B cell (primary cell): Measurements from ENCODE around the gene C14orf39. TPM values are rescaled to one million over a fixed set of nuclear protein-coding genes. Genes with fewer than 3 reads are reported as not detected.
"Not testable (repeated sequence)": the region's sequence is repeated elsewhere in the genome, so short reads cannot be mapped to it uniquely, and the experiment has no call there.

Experiments
- ATAC-seq: fragments of 200-7000 bp; cut with Tn5 transposase; one replicate; pipeline ENCODE4 v1.10.0; 2021; ENCODE audit warnings: low read depth, mild to moderate bottlenecking, moderate number of reproducible peaks, moderate library complexity
- CTCF ChIA-PET: fragments of 350-600 bp; sonication (Branson Sonifier 250); formaldehyde crosslinking; loops from one replicate; lab custom pipeline; 2021; ENCODE audit warnings: antibody characterized with exemption, inconsistent platforms; lab: Charles Lee
- POLR2A ChIA-PET: fragments of 350-600 bp; sonication (Branson Sonifier 250); formaldehyde crosslinking; loops from one replicate; lab custom pipeline; 2021; ENCODE audit warnings: antibody characterized with exemption; lab: Charles Lee
- DNase-seq: peaks from one replicate; pipeline ENCODE4 v3.0.0; 2013
- H2AFZ ChIP-seq: 2 replicates; pipeline ENCODE4 v1.6.1; 2012; ENCODE audit warnings: mild to moderate bottlenecking, low read depth, low read length; ENCODE audit not compliant: insufficient read depth, poor library complexity, severe bottlenecking
- H3K27ac ChIP-seq, 2 donors: 1 replicate in 1 of 2; 2 replicates in 1 of 2; pipeline ENCODE4 v1.5.1; 2012 to 2013; ENCODE audit warnings: low read length in 2 of 2, mild to moderate bottlenecking in 2 of 2, moderate library complexity in 1 of 2
- H3K27me3 ChIP-seq, 4 experiments: fragments of 200-600 bp in 1 of 4; sonication (generic) in 1 of 4; replicated peaks in 1 of 4; 1 replicate in 2 of 4; 2 replicates in 2 of 4; pipeline versions ENCODE4 v1.6.1 to v1.7.0; 2013 to 2016; ENCODE audit warnings: low read length in 3 of 4, mild to moderate bottlenecking in 2 of 4, mixed read lengths in 1 of 4, moderate library complexity in 1 of 4; ENCODE audit not compliant: insufficient read depth in 4 of 4, control insufficient read depth in 3 of 4; ENCODE audit errors: control extremely low read depth in 1 of 4
- H3K36me3 ChIP-seq, 2 experiments: replicated peaks in 1 of 2; 1 replicate in 1 of 2; 2 replicates in 1 of 2; pipeline versions ENCODE4 v1.6.1 to v1.7.1; 2013; ENCODE audit warnings: low read length in 1 of 2; ENCODE audit not compliant: insufficient read depth in 2 of 2, control insufficient read depth in 1 of 2; ENCODE audit errors: control extremely low read depth in 1 of 2, extremely low read depth in 1 of 2
- H3K4me1 ChIP-seq, 2 donors: fragments of 200-600 bp in 1 of 2; sonication (generic) in 1 of 2; 1 replicate in 1 of 2; 2 replicates in 1 of 2; pipeline versions ENCODE4 v1.5.1 to v1.6.1; 2013 to 2017; ENCODE audit warnings: low read length in 2 of 2; ENCODE audit not compliant: control insufficient read depth in 2 of 2, insufficient read depth in 2 of 2
- H3K4me2 ChIP-seq: replicated peaks from 2 replicates; pipeline ENCODE3; 2012; ENCODE audit warnings: mild to moderate bottlenecking, low read depth, low read length; ENCODE audit not compliant: poor library complexity, severe bottlenecking
- H3K4me3 ChIP-seq, 5 experiments: fragments of 200-600 bp in 1 of 5; sonication (generic) in 1 of 5; 1 replicate in 3 of 5; 2 replicates in 2 of 5; pipeline versions ENCODE4 v1.5.1 to v1.7.0; 2011 to 2016; ENCODE audit warnings: low read length in 4 of 5, mild to moderate bottlenecking in 4 of 5, low read depth in 2 of 5, control low read depth in 1 of 5, moderate library complexity in 1 of 5; ENCODE audit not compliant: insufficient read depth in 1 of 5; ENCODE audit errors: control extremely low read depth in 1 of 5, extremely low read depth in 1 of 5
- H3K79me2 ChIP-seq: fragments of 200-600 bp; sonication (generic); one replicate; pipeline ENCODE4 v1.6.0; 2016; ENCODE audit warnings: low read length; ENCODE audit not compliant: control insufficient read depth, insufficient read depth
- H3K9ac ChIP-seq: fragments of 200-600 bp; sonication (generic); 2 replicates; pipeline ENCODE4 v1.6.1; 2017; ENCODE audit warnings: mild to moderate bottlenecking, low read length, moderate library complexity
- H3K9me3 ChIP-seq, 3 donors: one replicate each; pipeline versions ENCODE4 v1.6.1 to v1.7.1; 2013; ENCODE audit warnings: low read length in 2 of 3; ENCODE audit not compliant: control insufficient read depth in 2 of 3, insufficient read depth in 1 of 3; ENCODE audit errors: control extremely low read depth in 1 of 3
- H4K20me1 ChIP-seq: 2 replicates; pipeline ENCODE4 v1.6.0; 2012; ENCODE audit warnings: mild to moderate bottlenecking, low read length; ENCODE audit not compliant: insufficient read depth, control insufficient read depth, poor library complexity, severe bottlenecking
- H3K27ac Mint-ChIP-seq: one replicate; pipeline ENCODE4 v1.8.0; 2021; ENCODE audit warnings: mixed read lengths
- H3K27me3 Mint-ChIP-seq: one replicate; pipeline ENCODE4 v1.8.0; 2021; ENCODE audit warnings: mixed read lengths
- H3K4me1 Mint-ChIP-seq: one replicate; pipeline ENCODE4 v1.8.0; 2021; ENCODE audit warnings: mixed read lengths
- H3K4me3 Mint-ChIP-seq: one replicate; pipeline ENCODE4 v1.8.0; 2021; ENCODE audit warnings: mixed read lengths
- H3K9me3 Mint-ChIP-seq: one replicate; pipeline ENCODE4 v1.8.0; 2022; ENCODE audit warnings: mixed read lengths; ENCODE audit not compliant: insufficient read depth
- EZH2 ChIP-seq: IDR thresholded peaks from 2 replicates; pipeline ENCODE4 v1.6.1; 2012; ENCODE audit warnings: borderline replicate concordance, low read depth, mild to moderate bottlenecking, moderate library complexity, low read length; ENCODE audit not compliant: insufficient read depth, poor library complexity, severe bottlenecking
- WGBS: methylation state at CpG from one replicate; pipeline ENCODE4 v1.1.5; 2013; ENCODE audit warnings: missing lambda C conversion rate; ENCODE audit not compliant: insufficient coverage; 5-methylcytosine and 5-hydroxymethylcytosine counted together
- intact Hi-C: fragments of 100-400 bp; cut with micrococcal nuclease; formaldehyde crosslinking; loops from one replicate; pipeline ENCODE4 v1.10.0; 2022
- polyA plus RNA-seq: library from polyadenylated mRNA; depleted of rRNA; stranded (reverse); fragments of >200 nt; gene quantifications from 2 replicates; pipeline ENCODE4 v1.2.3, GENCODE V29; 2012
- total RNA-seq, 2 donors: library from RNA; stranded (reverse); fragments of 120-200 nt in 1 of 2; gene quantifications; 1 replicate in 1 of 2; 2 replicates in 1 of 2; pipeline versions ENCODE4 v1.2.3 to v1.2.4, GENCODE V29; 2013 to 2022
- TF ChIP-seq, protein P1 (sequence below): fragments of 200-600 bp; IDR thresholded peaks from one replicate; pipeline ENCODE4 v1.8.0; 2022; ENCODE audit warnings: antibody characterized with exemption, mild to moderate bottlenecking

Gene C14orf39
- total and polyA plus RNA-seq, 2 donors (not counting 1 experiment from before 2014, with no cell fraction given): not detected

GRCh38 chr14:60420050-60420449 lies 65.8 kb downstream of the C14orf39 start:
- Histone ChIP-seq H3K27ac (no peak overlapping the region), H3K79me2 (no peaks in the 10 kb centered on the region), H3K4me2 (no peak overlapping the region), H4K20me1 (no peaks in the 10 kb centered on the region), H3K36me3 (no peaks in the 10 kb centered on the region), H3K9ac (no peak overlapping the region), H3K4me3 (no peak overlapping the region), H3K27me3 (no peaks in the 10 kb centered on the region), H2AFZ (no peak overlapping the region), H3K9me3 (no peaks in the 10 kb centered on the region), H3K4me1 (no peaks in the 10 kb centered on the region)
- no peak for ATAC-seq
- no peak for TF ChIP-seq EZH2
- TF ChIP-seq, protein P1, sequence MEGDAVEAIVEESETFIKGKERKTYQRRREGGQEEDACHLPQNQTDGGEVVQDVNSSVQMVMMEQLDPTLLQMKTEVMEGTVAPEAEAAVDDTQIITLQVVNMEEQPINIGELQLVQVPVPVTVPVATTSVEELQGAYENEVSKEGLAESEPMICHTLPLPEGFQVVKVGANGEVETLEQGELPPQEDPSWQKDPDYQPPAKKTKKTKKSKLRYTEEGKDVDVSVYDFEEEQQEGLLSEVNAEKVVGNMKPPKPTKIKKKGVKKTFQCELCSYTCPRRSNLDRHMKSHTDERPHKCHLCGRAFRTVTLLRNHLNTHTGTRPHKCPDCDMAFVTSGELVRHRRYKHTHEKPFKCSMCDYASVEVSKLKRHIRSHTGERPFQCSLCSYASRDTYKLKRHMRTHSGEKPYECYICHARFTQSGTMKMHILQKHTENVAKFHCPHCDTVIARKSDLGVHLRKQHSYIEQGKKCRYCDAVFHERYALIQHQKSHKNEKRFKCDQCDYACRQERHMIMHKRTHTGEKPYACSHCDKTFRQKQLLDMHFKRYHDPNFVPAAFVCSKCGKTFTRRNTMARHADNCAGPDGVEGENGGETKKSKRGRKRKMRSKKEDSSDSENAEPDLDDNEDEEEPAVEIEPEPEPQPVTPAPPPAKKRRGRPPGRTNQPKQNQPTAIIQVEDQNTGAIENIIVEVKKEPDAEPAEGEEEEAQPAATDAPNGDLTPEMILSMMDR: no peak
- POLR2A ChIA-PET: no interaction called here
- H3K9me3 Mint-ChIP-seq: no peaks in the 10 kb centered on the region
- CTCF ChIA-PET: no interaction called here
- DNase-seq: no peak
- H3K4me3 Mint-ChIP-seq: no peak overlapping the region
- WGBS: 93% methylated on average over 3 of the region's 5 CpGs
- no peaks in the 10 kb centered on the region for H3K4me1 Mint-ChIP-seq
- no peaks in the 10 kb centered on the region for H3K27me3 Mint-ChIP-seq
- H3K27ac Mint-ChIP-seq: no peak overlapping the region
- intact Hi-C loops: no loop called here

- H3K4me2 ChIP-seq, H3K79me2 ChIP-seq, H2AFZ ChIP-seq, DNase-seq, H3K27ac Mint-ChIP-seq, H3K4me1 Mint-ChIP-seq, H3K27me3 ChIP-seq, H3K9me3 Mint-ChIP-seq, H3K4me3 ChIP-seq, POLR2A ChIA-PET, H3K36me3 ChIP-seq, intact Hi-C loops, H3K4me3 Mint-ChIP-seq, H3K27me3 Mint-ChIP-seq, H3K27ac ChIP-seq, H3K9me3 ChIP-seq, H3K4me1 ChIP-seq, H4K20me1 ChIP-seq, H3K9ac ChIP-seq: not testable (repeated sequence)
- WGBS: 97% methylated on average over 20 of the region's 22 CpGs
- CTCF ChIA-PET: interaction anchor here (0.6 kb wide), 1 partner anchor 625 kb away, joined by 3 read pairs; no protein-coding TSS in a partner anchor
- ATAC-seq: peak; percentile 81
Observed at GRCh38 chr14:60397550-60397949, 88.3 kb downstream of the C14orf39 start.
